Peyer's patch (tissue), 4 donors: ENCODE data around the gene EIF4E1B.

Experiments
- CTCF ChIP-seq, 6 experiments: fragments of 450-650 bp in 4 of 6; fragments of 200-600 bp in 2 of 6; sonication (generic) in 1 of 6; IDR thresholded peaks; one replicate each; pipeline ENCODE4 v1.5.1; 2017 to 2019; ENCODE audit warnings: antibody characterized with exemption in 6 of 6, mild to moderate bottlenecking in 3 of 6, moderate library complexity in 1 of 6
- POLR2A ChIP-seq, 2 donors: fragments of 450-650 bp; IDR thresholded peaks; one replicate each; pipeline ENCODE4 v1.5.1; 2017; ENCODE audit warnings: antibody characterized with exemption in 2 of 2, mild to moderate bottlenecking in 2 of 2, moderate library complexity in 2 of 2

DNA sequence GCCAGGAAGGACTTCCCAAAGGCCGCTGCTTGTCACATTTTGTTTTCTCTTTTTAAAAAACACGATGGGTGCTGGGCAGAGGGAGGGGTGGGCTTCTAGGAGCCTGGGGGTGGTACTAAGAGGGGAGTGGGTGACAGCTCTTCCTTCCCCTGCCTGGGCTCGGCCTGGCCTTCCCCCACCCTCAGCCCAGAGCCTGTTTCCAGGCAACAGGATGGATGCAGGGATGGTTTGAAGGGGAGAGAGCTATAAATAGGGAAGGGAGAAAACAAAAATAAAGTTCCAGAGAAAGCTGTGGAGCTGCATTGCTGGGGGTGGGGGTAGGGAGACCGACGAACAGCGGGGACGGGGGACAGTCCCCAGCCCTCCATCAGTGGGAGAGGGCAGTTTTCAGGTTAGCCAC lies 14.0 kb upstream of the EIF4E1B start:
- TF ChIP-seq CTCF (IDR thresholded peaks at IDR 0.05), result no peak
- no peak for TF ChIP-seq POLR2A (IDR thresholded peaks at IDR 0.05)
